Activated CD4-positive, alpha-beta T cell treated with anti-CD3 and anti-CD28 coated beads, Interleukin-2, Interleukin-6, amounts not matched to agents 100 ng/mL and 50 ng/mL, durations not matched to agents 16 hours and 8 hours (primary cell): Measurements from ENCODE around the gene NUB1.
A peak's percentile ranks its signal among the peaks of the same experiment; 100 is the strongest.

Source experiments
- DNase-seq: peaks from one replicate; pipeline ENCODE4 v3.0.0-alpha.2; 2020

Gene NUB1

GRCh38 chr7:151408498-151408838, 66.9 kb downstream of the NUB1 start:
- no peak for DNase-seq

- peak; percentile 25 for DNase-seq
These were observed 67.4 kb downstream of the NUB1 start for GRCh38 chr7:151408839-151409666.

- DNase-seq: no peak
These were observed 68.2 kb downstream of the NUB1 start, which contains the start of gene WDR86 for GRCh38 chr7:151409667-151410404. WDR86 (minus strand) TSS chr7:151410038; CDS start chr7:151409589, 449 bp downstream.

GRCh38 chr7:151410405-151411390, 69.1 kb downstream of the NUB1 start:
- DNase-seq: no peak

GRCh38 chr7:151411551-151411950, 69.9 kb downstream of the NUB1 start:
- DNase-seq: no peak

GRCh38 chr7:151412318-151412717, 70.7 kb downstream of the NUB1 start:
- DNase-seq: no peak

GRCh38 chr7:151413241-151413640, 71.6 kb downstream of the NUB1 start:
- DNase-seq: no peak

- DNase-seq: no peak
These were observed 73.9 kb downstream of the NUB1 start for GRCh38 chr7:151415375-151416105.

GRCh38 chr7:151416112-151416940, 74.7 kb downstream of the NUB1 start:
- no peak for DNase-seq

GRCh38 chr7:151416941-151417315, 75.3 kb downstream of the NUB1 start:
- DNase-seq: no peak

GRCh38 chr7:151420144-151420543, 78.5 kb downstream of the NUB1 start:
- no peak for DNase-seq

GRCh38 chr7:151422212-151422611, 80.6 kb downstream of the NUB1 start:
- no peak for DNase-seq

- DNase-seq: no peak
These were observed 81.6 kb downstream of the NUB1 start for GRCh38 chr7:151423226-151423625.

- DNase-seq: no peak
These were observed 82.3 kb downstream of the NUB1 start for GRCh38 chr7:151423936-151424335.

GRCh38 chr7:151424799-151425198, 83.2 kb downstream of the NUB1 start:
- DNase-seq: no peak

- no peak for DNase-seq
These were observed 84.2 kb downstream of the NUB1 start for GRCh38 chr7:151425670-151426440.

- no peak for DNase-seq
These were observed 84.9 kb downstream of the NUB1 start for GRCh38 chr7:151426441-151426903.

GRCh38 chr7:151426904-151427704, 85.5 kb downstream of the NUB1 start:
- no peak for DNase-seq

GRCh38 chr7:151427705-151428377, 86.2 kb downstream of the NUB1 start:
- no peak for DNase-seq
